Stomach (tissue), 9 donors: ENCODE measurements around the gene CNN2. TPM values are rescaled to one million over a fixed set of nuclear protein-coding genes. Genes with fewer than 3 reads are reported as not detected.

ENCODE experiments used
- DNase-seq, 2 donors: peaks; one replicate each; pipeline versions ENCODE4 v3.0.0 to v3.0.0-alpha.2; 2013 to 2019
- H3K27ac ChIP-seq, 5 donors: fragments of 200-600 bp in 4 of 5; sonication (generic) in 4 of 5; one replicate each; pipeline ENCODE4 v1.5.1; 2013 to 2019; ENCODE audit warnings: mild to moderate bottlenecking in 1 of 5, moderate library complexity in 1 of 5
- H3K27me3 ChIP-seq, 3 donors: fragments of 200-600 bp; sonication (generic); one replicate each; pipeline ENCODE4 v1.5.1; 2017 to 2019; ENCODE audit warnings: mixed run types in 1 of 3
- H3K36me3 ChIP-seq, 4 donors: fragments of 200-600 bp; sonication (generic); 1 replicate in 3 of 4; 2 replicates in 1 of 4; pipeline ENCODE4 v1.5.1; 2016 to 2019
- H3K4me1 ChIP-seq, 4 donors: fragments of 200-600 bp; sonication (generic); one replicate each; pipeline ENCODE4 v1.5.1; 2016 to 2019
- H3K4me3 ChIP-seq, 4 donors: fragments of 200-600 bp; sonication (generic) in 3 of 4; one replicate each; pipeline ENCODE4 v1.5.1; 2016 to 2019; ENCODE audit warnings: mild to moderate bottlenecking in 1 of 4
- H3K9me3 ChIP-seq, 4 donors: fragments of 200-600 bp; sonication (generic); one replicate each; pipeline ENCODE4 v1.5.1; 2016 to 2019
- CTCF ChIP-seq, 7 experiments: fragments of 450-650 bp in 4 of 7; fragments of 200-600 bp in 3 of 7; sonication (generic) in 3 of 7; IDR thresholded peaks; one replicate each; pipeline ENCODE4 v1.5.1; 2016 to 2019; ENCODE audit warnings: antibody characterized with exemption in 7 of 7, control low read depth in 2 of 7, mild to moderate bottlenecking in 1 of 7
- EP300 ChIP-seq: sonication (generic); formaldehyde crosslinking; IDR thresholded peaks from one replicate; pipeline ENCODE4 v1.6.1; 2017; ENCODE audit warnings: antibody characterized with exemption
- POLR2A ChIP-seq, 4 donors: fragments of 450-650 bp; IDR thresholded peaks; one replicate each; pipeline ENCODE4 v1.6.1; 2016; ENCODE audit warnings: antibody characterized with exemption in 4 of 4, control low read depth in 2 of 4, mild to moderate bottlenecking in 1 of 4, moderate library complexity in 1 of 4
- POLR2AphosphoS5 ChIP-seq, 3 donors: sonication (generic); formaldehyde crosslinking; IDR thresholded peaks; one replicate each; pipeline ENCODE4 v1.6.1; 2016; ENCODE audit warnings: antibody characterized with exemption in 3 of 3
- WGBS, 5 donors: extraction: QIAGEN DNeasy Blood & Tissue Kit in 3 of 5; methylation state at CpG; one replicate each; pipeline versions ENCODE4 v1.1.5 to v1.1.7; 2013 to 2018; 5-methylcytosine and 5-hydroxymethylcytosine counted together
- intact Hi-C: fragments of 100-400 bp; cut with DNase I; formaldehyde crosslinking; loops from one replicate; pipeline ENCODE4 v1.15.1; 2023; ENCODE audit warnings: low total_unique reads
- polyA plus RNA-seq, 3 donors: library from polyadenylated mRNA; stranded (reverse); fragments of 200-250 nt; gene quantifications; one replicate each; pipeline ENCODE4 v1.2.3, GENCODE V29; 2013
- total RNA-seq, 5 donors: library from RNA; depleted of rRNA; stranded (reverse); fragments of >200 nt; gene quantifications; one replicate each; pipeline versions ENCODE4 v1.1.0 to v1.2.3, GENCODE V29; 2014 to 2016
- donor health status: healthy with polysubstance abuse.
- donor health status: Bipolar disorder and iron deficiency.
- donor health status: healthy.

CNN2 gene
- total and polyA plus RNA-seq, 8 donors, result 7.0 to 98.5 (median 81.4) TPM

GRCh38 chr19:1013218-1013617, 13.2 kb upstream of the CNN2 start:
- H3K4me1 ChIP-seq, result peaks cover 32 to 55% (median 43%) of the 10 kb centered on the region in 4 donors
- H3K36me3 ChIP-seq, result peaks cover 42 to 74% (median 71%) of the 10 kb centered on the region in 4 donors
- intact Hi-C loops, result no loop called here
- no peak for DNase-seq
- no peak overlapping the region for H3K4me3 ChIP-seq
- H3K27me3 ChIP-seq, result no peaks in the 10 kb centered on the region
- no peak for TF ChIP-seq CTCF (IDR thresholded peaks at IDR 0.05)
- no peak overlapping the region for H3K27ac ChIP-seq
- WGBS, 5 donors, result 87 to 96% (median 93%) methylated on average over 9 to 10 of the region's 10 CpGs; no CpG with 5 or more reads in 1 of the 5 donors
- H3K9me3 ChIP-seq, result no peaks in the 10 kb centered on the region

GRCh38 chr19:1014161-1015060, 12.0 kb upstream of the CNN2 start:
- Histone ChIP-seq H3K36me3 (peaks cover 42 to 63% (median 61%) of the 10 kb centered on the region in 4 donors), H3K4me1 (peaks cover 44 to 67% (median 55%) of the 10 kb centered on the region in 4 donors), H3K27ac (no peak overlapping the region), H3K9me3 (no peaks in the 10 kb centered on the region), H3K27me3 (no peaks in the 10 kb centered on the region), H3K4me3 (no peak overlapping the region)
- DNase-seq, result no peak
- WGBS, 5 donors, result 92 to 94% (median 94%) methylated on average over 36 to 49 of the region's 49 CpGs
- no peak for TF ChIP-seq POLR2A (IDR thresholded peaks at IDR 0.05)
- no peak for TF ChIP-seq EP300
- TF ChIP-seq CTCF (IDR thresholded peaks at IDR 0.05), result no peak
- no peak for TF ChIP-seq POLR2AphosphoS5 (IDR thresholded peaks at IDR 0.05)
- intact Hi-C loops, result no loop called here

- H3K36me3 ChIP-seq, result peaks cover 36 to 55% (median 52%) of the 10 kb centered on the region in 4 donors
- TF ChIP-seq POLR2A (IDR thresholded peaks at IDR 0.05), result no peak
- no peak for TF ChIP-seq EP300
- TF ChIP-seq POLR2AphosphoS5 (IDR thresholded peaks at IDR 0.05), result no peak
- TF ChIP-seq CTCF (IDR thresholded peaks at IDR 0.05), result no peak
- intact Hi-C loops, result no loop called here
- H3K4me1 ChIP-seq, result peaks cover 49 to 69% (median 60%) of the 10 kb centered on the region in 4 donors
- no peak for DNase-seq
- 81 to 86% (median 84%) methylated on average over 8 to 29 of the region's 29 CpGs for WGBS, 5 donors
- H3K9me3 ChIP-seq, result no peaks in the 10 kb centered on the region
- H3K27me3 ChIP-seq, result no peaks in the 10 kb centered on the region
- H3K27ac ChIP-seq, result no peak overlapping the region
- H3K4me3 ChIP-seq, result peak overlapping the region in 1 of 4 donors; percentile 4
Measured at GRCh38 chr19:1015061-1015781, 11.2 kb upstream of the CNN2 start.

- no peak for DNase-seq
- H3K4me1 ChIP-seq, result peaks cover 49 to 72% (median 63%) of the 10 kb centered on the region in 4 donors
Measured at GRCh38 chr19:1015782-1016646, 10.4 kb upstream of the CNN2 start.

More at GRCh38 chr19:1015782-1016646, 10.4 kb upstream of the CNN2 start:
- Histone ChIP-seq H3K9me3 (no peaks in the 10 kb centered on the region), H3K27me3 (no peaks in the 10 kb centered on the region), H3K27ac (peak overlapping the region in 3 of 5 donors; percentile 53 to 99 (median 96)), H3K36me3 (peaks cover 28 to 47% (median 45%) of the 10 kb centered on the region in 4 donors), H3K4me3 (peak overlapping the region in 1 of 4 donors; percentile 32)
- WGBS, 5 donors, result 62 to 72% (median 69%) methylated on average over 16 to 31 of the region's 31 CpGs
- TF ChIP-seq CTCF (IDR thresholded peaks at IDR 0.05), result no peak
- TF ChIP-seq POLR2AphosphoS5 (IDR thresholded peaks at IDR 0.05), result no peak
- TF ChIP-seq POLR2A (IDR thresholded peaks at IDR 0.05), result no peak
- intact Hi-C loops, result no loop called here
